Endometrium (tissue), 2 donors: ENCODE results near the gene GPRIN2.
"Not testable (repeated sequence)": the region's sequence is repeated elsewhere in the genome, so short reads cannot be mapped to it uniquely, and the experiment has no call there.

Experiments used
- FAIRE-seq: peaks from 2 replicates; lab custom pipeline; 2012; peaks lifted over from hg19 to GRCh38; lab: Jason Lieb, UNC
- donor health status: control.
- donor health status: control.

Gene GPRIN2

DNA sequence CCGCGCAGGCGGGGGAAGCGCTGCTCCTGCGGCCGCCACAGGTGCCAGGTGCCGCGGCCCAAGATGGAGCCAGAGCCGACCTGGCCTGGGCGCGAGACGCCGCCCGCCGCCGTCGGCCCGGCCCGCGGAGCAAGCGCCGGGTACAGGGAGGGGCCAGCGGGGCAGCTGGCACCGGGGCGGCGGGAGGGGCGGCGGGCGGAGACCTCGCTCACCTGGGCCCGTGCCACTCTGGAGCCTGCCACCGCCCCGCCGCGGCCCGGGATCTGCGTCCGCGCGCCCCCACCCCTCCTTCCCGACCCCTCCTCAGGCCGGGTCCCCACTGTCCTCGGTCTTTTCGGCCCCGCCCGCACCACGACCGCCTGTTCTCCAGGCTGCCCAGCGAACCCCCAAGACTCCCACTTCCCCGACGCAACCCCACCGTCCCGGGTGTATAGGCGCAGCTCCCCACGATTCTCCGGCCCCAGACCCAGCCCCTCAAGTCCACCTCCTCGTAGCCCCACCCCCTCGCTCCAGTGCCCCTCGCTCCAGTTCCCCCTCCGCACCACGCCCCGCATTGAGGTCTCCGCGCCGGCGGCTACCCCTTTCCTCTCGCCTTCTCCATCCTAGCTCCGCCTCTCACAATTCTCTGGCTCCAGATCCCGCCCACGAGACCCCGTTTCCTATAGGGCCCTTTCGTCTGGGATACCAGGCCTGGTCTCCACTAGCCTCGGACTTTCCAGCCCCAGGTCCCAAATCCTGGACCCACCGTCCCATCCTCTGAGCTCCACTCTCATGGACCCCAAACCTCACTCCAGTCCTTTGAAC lies at the start of gene GPRIN2:
Gene GPRIN2, minus strand, starts transcription at position 144 of the 804 bp plus-strand sequence. CDS start 5,922 bp downstream, outside the sequence.
- no peak for FAIRE-seq

DNA sequence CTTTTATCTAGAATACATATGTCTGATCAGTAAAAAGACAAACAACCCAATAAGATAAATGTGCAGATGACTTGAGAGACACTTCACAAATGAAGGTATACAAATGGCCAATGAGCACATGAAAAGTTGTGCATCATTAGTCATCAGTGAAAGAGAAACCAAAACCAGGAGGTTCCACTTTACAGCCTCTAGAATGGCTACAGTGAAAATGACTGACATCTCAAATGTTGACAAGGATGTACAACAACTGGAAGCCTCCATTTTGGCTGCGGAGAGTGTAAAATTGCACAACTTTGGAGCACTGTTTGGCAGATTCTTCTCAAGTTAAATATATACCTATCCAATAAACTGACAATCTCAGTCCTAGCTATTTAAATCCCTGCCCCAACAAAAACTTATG lies 44.1 kb upstream of the GPRIN2 start:
- FAIRE-seq: not testable (repeated sequence)

DNA sequence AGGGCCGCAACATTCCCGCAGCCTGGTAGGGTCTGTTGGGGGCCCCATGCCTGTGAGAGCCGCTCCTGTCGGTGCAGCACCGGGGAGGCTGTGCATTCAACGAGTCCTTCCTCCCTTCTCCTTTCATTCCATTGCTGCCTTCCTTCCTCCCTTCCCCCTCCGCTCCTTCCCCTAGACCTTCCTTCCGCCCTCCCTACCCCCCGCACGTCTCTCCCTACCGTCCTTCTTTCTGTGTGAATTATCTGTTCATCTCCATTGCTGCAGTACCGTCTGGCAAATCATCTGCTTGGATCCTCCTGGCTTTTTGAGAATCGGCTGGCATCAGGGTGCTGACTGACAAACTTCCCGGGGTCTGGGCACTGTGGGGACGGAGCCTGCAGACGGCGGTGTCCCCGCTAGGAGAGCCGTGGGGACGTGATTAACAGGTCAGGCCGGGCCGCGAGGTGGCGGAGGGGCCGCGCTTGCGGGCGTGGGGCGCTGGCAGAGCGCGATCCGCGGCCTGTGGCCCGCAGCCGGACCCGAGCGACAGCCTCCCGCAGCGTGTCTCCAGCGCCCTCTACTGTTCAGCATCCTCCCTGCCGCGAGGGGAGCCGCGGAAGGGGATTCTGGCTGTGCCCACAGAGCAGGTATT lies 41.3 kb upstream of the GPRIN2 start:
- not testable (repeated sequence) for FAIRE-seq

DNA sequence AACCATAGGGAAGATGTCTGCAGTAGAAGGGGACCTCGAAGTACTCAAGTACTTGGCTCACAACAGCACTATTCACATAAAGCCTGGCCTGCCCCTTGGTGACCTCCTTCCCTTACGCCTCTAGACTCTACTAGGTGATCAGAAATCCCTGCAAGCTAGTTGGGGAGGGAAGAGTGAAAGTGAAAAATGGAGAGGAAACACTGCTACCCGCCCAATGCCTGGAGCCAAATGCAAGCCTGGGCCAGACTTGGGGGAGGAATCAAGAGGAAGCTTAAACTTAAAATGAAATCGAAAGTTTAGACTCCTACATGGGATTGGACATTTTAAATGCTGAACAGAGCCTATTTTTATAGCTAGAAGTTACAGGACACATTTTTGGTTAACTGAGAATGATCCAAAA lies 40.1 kb upstream of the GPRIN2 start:
- FAIRE-seq: not testable (repeated sequence)

- FAIRE-seq: peak; percentile 98
These were observed 38.1 kb upstream of the GPRIN2 start for GRCh38 chr10:46594453-46595063.

DNA sequence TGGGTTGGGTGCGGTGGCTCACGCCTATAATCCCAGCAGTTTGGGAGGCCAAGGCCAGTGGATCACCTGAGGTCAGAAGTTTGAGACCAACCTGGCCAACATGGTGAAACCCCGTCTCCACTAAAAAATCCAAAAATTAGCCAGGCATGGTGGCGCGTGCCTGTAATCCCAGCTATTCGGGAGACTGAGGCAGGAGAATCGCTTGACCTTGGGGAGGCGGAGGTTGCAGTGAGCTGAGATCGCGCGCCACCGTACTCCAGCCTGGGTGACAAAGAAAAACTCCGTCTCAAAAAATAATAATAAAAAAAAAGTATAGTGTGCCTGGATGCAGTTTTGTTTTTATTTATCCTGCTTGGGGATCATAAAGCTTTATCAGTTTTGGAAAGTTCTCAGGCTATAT lies 36.8 kb upstream of the GPRIN2 start:
- not testable (repeated sequence) for FAIRE-seq

DNA sequence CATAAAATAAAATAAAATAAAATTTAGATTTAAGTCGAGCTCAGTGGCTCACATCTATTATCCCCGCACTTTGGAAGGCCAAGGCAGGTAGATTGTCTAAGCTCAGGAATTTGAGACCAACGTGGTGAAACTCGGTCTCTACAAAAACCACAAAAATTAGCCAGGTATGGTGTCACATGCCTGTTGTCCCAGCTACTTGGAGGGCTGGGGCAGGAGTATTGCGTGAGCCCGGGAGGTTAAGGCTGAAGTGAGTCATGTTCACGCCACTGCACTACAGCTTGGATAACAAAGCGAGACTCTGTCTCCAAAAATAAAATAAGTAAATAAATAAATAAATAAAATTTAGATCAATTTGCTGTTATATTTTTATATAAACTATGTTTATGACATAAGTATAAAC lies 34.6 kb upstream of the GPRIN2 start:
- FAIRE-seq: peak; percentile 46

GRCh38 chr10:46589589-46589988 lies 33.1 kb upstream of the GPRIN2 start:
- FAIRE-seq: not testable (repeated sequence)

- not testable (repeated sequence) for FAIRE-seq
These were observed 31.8 kb upstream of the GPRIN2 start for GRCh38 chr10:46588221-46588620.

DNA sequence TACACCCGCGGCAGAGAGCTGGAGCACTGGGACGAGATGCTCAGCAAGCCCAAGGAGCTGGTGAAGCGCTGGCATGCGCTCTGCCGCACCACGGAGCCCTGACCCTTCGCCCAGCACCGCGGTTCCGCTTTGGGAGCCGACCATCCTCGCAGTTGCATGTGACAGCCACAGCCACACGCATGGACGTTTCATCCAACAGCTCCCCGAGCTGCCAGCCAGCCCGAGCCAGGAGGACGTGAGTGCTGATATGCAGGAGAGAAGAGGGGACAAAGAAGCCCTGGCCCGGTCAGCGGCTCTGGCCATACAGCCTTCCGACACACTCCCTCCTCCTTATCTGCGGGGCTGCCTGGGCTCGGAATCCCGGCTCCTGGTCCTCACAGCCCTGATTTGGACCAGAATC lies 31.1 kb upstream of the GPRIN2 start:
- FAIRE-seq: not testable (repeated sequence)

DNA sequence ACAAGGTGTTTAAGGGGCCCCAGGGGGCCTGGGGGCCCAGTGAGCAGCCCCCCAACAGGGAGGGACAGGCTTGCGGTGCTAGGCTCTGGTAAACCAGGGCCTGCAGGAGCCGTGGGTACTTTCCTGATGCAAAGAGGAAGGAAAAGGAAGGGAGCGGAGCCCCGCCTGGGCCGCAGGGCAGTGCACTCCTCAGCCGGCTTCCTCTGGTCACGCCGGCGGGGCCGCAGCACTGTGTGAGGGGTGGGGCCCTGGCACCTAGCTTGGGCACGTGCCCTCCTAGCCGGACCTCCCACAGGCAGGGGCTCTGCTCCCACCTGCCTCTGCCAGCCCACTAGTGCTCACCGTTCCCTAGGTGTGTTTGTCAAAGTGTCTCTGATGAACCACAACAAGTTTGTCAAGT lies 28.8 kb upstream of the GPRIN2 start:
- not testable (repeated sequence) for FAIRE-seq

DNA sequence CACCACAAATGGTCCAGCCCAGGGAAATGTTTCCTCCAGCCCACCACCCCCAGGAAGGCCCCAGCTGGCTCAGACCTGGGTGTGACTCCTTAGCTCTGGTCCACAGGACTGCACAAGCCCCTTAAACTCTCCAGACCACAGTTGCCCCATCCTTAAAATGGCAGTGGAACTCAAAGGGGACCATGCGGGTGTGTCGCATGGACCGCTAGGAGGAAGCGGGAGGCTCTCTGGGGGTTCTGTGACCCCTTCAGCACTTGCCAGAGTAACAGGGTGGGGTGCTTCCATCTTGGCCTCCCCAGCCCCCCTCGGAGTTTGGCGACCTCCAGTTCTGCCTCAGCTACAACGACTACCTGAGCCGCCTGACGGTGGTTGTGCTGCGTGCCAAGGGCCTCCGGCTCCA lies 27.7 kb upstream of the GPRIN2 start:
- FAIRE-seq: not testable (repeated sequence)

DNA sequence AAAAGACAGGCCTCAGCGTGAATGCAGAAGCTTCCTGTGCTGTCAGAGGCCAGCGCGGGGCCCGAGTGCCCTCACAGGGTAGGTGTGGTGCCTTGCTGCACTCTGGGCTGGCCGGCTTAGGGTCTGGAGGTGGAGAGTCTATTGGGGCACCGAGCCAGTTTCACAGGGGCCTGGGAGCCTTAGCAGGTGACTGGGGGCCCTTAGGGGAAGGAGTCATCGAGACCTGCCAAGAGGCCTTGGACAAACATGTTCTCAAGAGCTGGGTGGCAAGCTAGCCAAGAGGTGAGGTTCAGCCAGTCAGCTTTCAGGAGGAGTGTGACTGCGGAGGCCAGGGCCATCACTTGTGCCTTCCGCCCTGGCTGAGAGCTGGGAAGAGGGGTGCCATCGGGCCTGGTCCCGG lies 26.1 kb upstream of the GPRIN2 start:
- not testable (repeated sequence) for FAIRE-seq

- FAIRE-seq: not testable (repeated sequence)
These were observed 25.5 kb upstream of the GPRIN2 start for GRCh38 chr10:46581997-46582396.

DNA sequence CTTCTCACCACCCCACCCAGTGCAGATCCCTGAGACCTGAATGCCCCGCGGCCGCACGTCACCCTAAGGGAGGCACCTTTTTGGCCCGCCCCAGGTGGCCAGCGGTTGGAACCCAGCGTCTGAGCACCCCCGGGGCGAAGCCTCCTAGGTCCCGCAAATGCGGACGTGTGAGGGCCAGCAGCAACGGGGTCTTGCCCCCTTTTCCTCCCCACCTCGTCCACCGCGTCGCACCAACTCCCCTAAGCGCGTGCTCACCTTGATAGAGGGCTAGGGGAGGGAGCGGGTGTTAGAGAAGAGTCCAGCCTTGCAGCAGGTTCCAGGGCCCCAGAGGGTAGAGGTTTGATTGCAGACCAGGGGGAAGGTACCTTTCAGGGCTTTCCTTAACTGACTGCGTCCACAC lies 22.9 kb upstream of the GPRIN2 start:
- not testable (repeated sequence) for FAIRE-seq

DNA sequence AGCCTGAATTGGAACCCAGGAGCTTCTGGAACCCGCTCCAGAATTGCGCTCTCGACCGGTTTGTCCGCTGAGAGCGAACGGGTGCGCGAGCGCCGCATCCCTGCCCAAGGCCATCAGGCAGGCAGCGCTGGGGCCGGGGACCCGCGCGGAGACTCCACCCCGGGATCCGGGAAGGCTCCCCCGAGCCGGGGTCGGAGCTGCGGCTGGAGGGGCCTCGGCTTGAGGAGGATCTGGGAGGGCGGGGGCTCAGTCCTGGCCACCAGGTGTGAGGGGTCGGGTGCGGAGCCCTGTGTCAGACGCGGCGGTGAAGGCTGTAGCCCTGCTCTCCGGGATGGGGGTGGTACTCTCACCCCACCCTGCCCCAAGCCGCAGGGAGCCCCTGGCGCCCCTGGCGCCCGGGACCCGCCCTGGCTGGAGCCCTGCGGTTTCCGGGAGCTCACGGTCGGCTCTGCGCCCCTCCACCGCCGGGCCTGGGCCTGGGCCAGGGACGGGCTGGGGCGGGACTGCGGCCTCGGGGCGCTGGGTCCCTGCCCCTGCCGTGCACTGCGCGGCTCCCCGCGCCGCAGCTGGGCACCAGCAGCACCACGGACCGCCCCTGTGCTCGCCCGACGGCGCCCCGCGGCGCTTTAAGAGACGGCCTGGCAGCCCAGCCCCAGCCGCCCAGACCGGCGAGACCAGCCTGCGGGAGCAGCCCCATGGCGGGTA lies 22.2 kb upstream of the GPRIN2 start, which contains the start of gene SYT15:
Gene SYT15, plus strand, starts transcription at position 655 of the 705 bp plus-strand sequence. Its CDS starts 41 bp downstream, at position 696.
- FAIRE-seq: not testable (repeated sequence)

- FAIRE-seq: not testable (repeated sequence)
These were observed 21.4 kb upstream of the GPRIN2 start for GRCh38 chr10:46577624-46578473.

DNA sequence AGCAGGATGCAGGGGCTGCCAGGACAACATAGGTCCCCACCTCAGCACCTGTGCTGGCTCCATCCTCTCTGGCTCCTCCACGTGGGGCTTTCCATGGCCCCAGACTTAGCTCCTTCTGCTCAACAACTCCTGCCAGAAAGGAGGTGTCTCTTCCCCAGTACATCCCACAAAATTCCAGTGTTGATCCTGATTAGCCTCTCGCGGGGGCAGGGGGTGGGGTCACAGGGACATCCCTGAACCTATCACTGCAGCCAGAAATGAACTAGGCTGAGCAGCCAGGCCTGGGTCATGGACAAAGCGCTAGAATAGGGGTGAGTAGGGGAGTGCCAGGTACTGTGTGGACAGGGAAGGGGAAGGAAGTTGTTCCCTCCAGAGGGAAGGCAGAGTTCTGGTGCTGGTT lies 17.4 kb upstream of the GPRIN2 start:
- FAIRE-seq: not testable (repeated sequence)

GRCh38 chr10:46573314-46573713 lies 16.9 kb upstream of the GPRIN2 start:
- not testable (repeated sequence) for FAIRE-seq

- FAIRE-seq: not testable (repeated sequence)
These were observed 16.3 kb upstream of the GPRIN2 start for GRCh38 chr10:46572765-46573164.

- not testable (repeated sequence) for FAIRE-seq
These were observed 14.2 kb upstream of the GPRIN2 start for GRCh38 chr10:46570655-46571054.
